NCI-H2081 treated with DMSO at 0.1 percent for 48 hours (cell line): Measurements from ENCODE around the gene CEMP1.

ENCODE experiments used
- DNase-seq: peaks from one replicate; lab custom pipeline; 2025; lab: John Stamatoyannopoulos, UW

The CEMP1 gene

DNA sequence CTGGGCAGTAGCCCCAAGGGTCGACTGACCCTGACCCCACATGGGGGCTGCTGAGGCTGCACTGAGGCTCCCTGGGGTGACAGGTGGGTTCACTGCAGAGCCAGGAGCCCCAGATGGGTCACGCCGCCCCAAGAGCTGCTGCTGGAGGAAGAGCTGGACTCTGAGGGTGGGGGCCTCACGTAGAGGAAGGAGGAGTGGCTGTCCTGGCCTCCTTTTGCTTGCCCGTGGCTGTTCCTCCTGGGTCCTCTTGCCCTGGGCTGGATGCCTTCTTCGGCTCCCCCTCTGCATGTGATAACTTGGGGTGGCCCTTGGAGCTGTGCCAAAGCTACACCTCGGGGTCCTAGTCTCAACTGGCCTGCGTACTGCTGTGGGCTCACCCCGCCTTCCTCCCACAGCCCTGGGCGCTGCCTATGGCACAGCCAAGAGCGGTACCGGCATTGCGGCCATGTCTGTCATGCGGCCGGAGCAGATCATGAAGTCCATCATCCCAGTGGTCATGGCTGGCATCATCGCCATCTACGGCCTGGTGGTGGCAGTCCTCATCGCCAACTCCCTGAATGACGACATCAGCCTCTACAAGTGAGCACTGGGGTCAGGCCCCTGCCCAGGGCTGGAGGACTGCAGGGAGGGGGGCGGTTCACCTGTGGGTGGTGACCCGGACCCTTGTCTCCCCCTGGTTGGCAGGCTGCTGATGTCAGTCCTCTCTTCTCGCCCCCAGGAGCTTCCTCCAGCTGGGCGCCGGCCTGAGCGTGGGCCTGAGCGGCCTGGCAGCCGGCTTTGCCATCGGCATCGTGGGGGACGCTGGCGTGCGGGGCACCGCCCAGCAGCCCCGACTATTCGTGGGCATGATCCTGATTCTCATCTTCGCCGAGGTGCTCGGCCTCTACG is 12.1 kb downstream of the CEMP1 start:
- DNase-seq: no peak

DNA sequence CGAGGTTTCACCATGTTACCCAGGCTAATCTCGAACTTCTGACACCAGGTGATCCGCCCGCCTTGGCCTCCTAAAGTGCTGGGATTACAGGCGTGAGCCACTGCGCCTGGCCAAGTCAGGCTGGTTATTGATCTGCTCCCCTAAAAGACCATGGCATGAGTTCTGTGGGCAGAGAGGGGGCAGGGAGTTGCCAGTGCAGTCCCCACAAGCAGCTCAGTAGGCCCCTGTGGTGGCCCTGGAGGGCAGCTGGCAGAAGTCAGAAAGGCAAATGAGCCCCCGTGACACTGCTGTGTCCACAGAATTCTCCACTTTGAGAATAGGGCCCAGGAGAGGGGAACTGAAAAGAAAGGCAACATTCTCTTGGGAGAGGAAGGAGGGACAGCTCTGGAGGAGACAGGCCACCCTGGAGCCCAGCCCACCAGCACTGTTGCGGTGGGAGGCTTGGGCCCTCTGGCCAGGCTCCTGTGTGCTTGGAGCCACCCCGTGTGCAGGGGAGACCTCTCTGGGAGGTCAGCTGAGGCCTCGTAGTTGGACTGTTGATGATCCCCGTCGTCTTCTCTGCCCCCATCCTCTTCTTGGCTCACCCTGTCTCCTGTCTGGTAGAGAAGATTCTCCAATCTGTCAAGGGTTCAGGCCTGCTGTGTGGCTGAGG is 13.1 kb downstream of the CEMP1 start:
- DNase-seq: no peak

DNA sequence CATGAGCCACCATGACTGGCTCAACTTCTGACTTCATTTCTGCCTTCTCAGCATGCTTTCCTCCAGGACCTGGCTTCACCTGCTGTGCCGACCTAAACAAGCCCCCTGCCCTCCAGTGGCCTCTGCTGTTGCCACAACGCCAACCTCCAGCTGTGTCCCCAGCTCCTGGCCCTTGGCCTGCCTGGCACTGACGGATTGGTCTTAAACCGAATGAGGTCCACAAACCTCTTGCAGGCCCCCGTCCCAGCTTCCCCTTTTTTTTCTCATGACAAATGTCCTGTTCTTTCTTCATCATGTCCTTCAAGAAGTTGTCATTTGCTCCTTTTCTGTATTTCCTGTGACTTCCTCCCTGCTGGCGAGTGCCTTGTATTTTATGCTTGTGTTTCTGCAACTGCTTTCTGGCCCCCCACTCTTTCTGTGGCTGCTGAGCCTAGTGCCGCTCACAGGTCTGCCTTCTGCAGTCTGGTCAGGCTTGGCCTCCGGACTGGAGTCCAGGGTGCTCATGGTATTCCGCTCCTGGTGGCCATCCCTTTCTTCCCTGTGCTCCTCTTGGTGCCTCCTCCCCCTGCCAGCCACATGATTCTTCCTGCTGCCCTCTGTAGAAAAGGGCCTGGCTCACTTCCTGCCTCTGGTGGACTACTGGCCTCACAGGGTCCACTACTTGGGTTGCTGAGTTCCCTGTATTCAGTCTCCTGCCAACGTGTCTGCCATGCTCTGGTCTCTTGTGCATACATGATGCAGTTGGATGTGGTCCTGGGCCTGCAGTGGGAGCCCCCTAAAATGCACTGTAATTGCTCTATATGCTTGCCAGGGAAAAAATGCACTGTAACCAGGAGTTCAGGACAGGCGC is 14.6 kb downstream of the CEMP1 start:
- DNase-seq: no peak

DNA sequence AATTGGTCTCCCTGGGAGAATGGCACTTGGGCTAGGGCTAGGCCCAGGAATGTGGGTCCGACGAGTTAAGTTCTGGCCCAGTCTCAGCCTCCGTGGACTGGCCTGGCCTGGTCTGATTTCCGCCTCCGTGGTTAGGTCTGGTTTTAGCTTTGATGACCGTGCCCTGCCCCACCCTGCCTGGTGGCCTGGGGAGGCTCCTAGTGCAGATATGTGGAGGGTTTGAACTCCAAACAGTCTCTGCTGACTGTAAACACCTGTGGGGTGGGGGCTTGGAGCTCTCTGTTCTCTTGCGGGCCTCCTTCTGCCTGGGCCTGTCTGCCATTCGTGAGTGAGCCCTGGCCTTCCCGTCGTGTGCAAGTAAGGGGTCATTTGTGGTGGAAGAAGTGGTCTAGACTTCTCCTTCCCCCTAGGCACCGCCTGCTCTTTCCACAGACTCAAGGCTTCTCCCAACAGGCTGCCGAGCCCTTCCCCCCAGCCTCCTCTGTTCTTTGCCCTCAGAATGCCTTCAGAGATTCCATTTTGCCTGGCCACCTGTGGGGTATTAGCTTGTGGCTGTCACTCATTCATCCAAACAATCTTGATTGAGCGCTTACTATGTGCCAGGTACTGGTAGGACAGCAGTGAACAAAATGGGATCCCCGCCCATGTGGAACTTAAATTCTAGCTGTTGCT is 15.9 kb downstream of the CEMP1 start:
- no peak for DNase-seq

- DNase-seq: no peak
Observed at GRCh38 chr16:2514333-2515179, 16.7 kb downstream of the CEMP1 start.

DNA sequence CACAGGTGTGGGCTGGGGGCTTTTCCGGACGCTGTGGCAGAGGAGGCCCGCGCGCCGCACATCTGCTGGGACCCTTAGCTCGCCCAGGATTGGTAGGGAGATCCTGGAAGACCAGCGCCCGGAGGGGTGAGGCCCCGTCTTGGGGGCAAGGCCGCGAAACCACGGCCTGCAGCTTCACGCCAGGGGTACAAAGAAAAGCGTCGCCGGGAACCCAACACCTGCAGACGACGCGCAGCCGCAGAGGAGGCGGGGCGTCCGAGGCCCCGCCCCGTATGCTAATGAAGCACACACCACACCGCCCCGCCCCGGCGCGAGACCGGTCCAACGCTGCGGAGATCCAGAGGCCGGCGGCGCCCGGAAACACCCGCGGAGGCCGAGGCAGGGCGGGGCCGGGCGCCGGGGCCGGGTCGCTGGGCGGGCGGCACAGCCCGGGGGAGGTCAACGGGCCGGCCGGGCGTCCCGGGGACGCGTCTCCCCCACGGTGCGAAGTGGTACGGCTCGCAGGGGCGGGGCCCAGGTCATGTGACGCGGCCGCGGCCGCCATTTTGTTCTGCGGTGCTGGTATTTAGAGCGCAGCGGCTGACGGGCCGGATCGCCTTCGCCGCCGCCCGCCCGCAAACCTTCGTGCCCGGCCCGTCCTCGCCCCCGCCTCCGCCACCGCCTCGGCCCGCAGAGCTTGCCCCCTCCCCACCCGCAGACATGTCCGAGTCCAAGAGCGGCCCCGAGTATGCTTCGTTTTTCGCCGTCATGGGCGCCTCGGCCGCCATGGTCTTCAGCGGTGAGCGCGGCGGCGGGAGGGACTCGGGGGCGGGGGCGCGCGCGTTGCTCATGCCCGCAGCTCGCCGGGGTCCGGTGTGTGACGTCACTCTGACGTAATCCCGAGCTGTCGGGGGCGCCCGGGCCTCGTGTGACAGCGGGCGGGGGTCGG is 17.5 kb downstream of the CEMP1 start, which contains the start of gene ATP6V0C:
ATP6V0C (plus strand) TSS at position 548 of the 928 bp plus-strand sequence; CDS start at position 700, 152 bp downstream.
- DNase-seq: peak; percentile 77

- DNase-seq: no peak
Observed at GRCh38 chr16:2512735-2513404, 18.3 kb downstream of the CEMP1 start.

- no peak for DNase-seq
Observed at GRCh38 chr16:2511996-2512734, 19.0 kb downstream of the CEMP1 start.

DNA sequence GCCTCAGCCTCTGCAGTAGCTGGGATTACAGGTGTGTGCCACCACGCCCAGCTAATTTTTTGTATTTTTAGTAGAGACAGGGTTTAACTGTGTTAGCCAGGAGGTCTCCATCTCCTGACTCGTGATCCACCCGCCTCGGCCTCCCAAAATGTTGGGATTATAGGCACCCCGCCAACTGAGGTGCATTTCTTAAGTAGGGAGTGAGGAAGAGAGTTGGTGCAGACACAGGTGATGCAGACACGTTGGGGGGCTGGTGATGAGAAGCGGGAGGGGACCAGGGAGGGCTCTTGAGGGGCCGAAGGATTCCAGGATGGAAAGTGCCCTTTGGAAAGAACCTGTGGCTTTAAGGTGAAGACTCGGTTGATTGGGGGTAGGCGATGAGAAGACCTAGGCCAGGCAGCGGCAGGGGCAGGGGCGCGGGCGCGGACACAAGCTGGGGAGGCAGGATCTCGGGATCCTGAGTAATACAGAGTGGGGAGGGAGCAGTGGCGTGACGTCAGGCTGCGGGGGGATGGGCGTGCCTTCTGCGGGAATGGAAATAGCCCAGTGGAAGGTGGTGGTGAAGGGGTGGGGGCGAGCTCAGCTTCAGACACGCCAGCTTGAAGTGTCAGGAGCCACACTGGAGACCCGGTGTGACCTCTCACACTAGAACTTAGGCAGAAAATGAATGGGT is 19.9 kb downstream of the CEMP1 start:
- DNase-seq: no peak

DNA sequence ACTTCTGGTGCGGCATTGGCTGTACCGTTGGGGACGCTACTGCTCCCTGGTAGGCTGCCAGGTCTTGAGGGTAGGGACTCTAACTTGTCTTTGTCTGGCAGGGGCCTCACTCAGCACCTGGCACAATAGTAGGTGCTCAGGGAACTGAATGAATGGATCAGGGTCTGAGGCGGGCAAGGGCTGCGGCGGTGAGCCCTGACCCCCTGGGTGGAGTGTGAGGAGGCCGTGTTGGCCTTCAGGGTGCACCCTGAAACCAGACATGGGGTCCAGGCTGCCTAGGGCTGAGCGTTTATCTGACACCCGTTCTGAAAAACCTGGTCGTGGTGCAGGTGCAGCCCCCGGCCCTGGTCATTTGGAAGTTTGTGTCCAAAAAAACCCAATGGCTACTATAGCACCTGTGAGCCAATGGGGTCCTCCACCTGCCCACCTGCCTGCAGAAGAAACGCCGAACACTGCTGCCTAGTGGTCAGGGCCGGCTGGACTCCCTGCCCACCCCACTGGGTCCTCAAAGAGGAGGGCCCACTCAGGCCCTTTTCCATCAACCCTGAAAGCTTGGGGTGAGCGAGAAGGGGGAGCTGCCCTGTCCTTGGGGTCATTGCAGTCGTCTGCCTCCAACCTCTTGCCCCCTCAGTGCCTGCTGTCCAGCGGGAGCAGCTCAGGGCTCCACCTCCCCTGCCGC is 22.3 kb downstream of the CEMP1 start:
- no peak for DNase-seq

GRCh38 chr16:2507665-2508064 is 23.5 kb downstream of the CEMP1 start:
- no peak for DNase-seq

DNA sequence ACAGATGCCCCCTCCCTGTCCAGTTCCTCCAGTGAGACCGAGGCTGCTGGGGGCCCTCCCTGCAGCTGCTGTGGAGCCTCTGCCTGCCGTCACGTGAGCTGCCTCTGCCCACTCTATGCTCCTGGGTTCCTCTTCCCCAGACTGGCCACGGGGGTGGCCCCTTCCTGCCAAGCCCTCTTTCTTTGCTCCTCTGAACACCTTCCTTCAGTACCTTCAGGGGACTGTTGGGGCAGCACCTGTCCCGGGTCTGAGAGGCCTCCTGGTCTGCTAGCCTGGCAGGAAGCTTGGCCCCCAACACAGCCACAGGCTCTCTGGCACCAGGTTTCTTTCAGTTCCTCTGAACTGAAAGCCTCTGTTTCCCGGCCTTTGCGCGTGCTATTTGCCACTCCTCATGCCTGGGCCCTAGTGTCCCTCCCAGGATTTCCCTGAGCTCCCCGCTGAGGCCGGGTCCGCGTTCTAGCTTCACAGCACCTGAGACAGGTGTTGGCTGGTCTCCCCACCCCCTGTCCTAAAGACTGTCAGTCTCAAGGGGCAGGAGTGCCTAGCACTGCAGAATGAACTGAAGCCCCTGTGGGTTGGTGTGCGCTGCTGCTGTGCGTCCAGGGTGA is 24.1 kb downstream of the CEMP1 start:
- DNase-seq: no peak

GRCh38 chr16:2505695-2506094 is 25.5 kb downstream of the CEMP1 start:
- no peak for DNase-seq

DNA sequence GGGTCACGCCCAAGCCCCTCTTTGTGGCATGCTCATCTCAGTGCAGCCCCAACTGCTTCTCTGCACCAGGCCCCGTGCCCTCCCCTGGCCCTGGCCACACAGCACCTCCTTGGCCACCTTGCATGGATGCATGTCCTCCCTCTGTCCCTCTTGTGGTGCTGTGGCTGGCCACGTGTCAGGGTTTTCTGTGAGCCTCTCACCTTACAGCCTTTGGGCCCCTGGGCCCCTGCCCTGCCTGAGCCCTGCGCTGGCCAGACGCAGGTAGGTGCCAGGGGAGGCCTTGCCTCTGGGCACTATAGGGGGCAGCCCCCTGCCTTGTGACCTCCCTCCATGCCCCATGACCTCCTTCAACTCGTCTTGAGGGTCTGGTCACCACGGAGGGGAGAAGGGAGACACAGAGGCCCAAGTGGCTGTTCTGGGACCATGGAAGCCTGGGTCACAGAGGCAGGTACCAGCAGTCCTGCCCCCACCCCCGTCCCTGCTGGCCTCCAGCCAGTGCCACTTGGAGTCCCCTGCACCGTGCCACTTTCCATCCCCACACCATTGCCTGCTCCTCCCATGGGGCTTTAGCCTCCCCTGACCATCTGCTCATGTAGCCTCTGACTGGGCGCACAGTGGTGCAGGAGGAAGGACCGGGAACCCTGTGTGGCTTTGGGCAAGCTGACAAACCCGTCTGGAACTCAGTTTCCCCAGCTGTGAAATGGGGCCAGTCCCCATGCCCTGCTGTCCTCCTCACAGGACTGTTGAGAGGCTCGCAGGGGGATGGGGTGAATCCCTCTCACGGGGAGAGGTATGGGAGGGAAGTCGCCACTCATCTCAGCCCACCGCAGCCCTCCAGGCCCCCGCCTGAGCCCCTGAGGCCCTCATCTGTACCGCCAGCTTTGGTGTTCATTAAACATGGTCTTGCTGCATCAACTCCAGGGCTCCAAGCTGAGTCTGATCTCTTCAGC is 29.0 kb downstream of the CEMP1 start:
- DNase-seq: no peak

DNA sequence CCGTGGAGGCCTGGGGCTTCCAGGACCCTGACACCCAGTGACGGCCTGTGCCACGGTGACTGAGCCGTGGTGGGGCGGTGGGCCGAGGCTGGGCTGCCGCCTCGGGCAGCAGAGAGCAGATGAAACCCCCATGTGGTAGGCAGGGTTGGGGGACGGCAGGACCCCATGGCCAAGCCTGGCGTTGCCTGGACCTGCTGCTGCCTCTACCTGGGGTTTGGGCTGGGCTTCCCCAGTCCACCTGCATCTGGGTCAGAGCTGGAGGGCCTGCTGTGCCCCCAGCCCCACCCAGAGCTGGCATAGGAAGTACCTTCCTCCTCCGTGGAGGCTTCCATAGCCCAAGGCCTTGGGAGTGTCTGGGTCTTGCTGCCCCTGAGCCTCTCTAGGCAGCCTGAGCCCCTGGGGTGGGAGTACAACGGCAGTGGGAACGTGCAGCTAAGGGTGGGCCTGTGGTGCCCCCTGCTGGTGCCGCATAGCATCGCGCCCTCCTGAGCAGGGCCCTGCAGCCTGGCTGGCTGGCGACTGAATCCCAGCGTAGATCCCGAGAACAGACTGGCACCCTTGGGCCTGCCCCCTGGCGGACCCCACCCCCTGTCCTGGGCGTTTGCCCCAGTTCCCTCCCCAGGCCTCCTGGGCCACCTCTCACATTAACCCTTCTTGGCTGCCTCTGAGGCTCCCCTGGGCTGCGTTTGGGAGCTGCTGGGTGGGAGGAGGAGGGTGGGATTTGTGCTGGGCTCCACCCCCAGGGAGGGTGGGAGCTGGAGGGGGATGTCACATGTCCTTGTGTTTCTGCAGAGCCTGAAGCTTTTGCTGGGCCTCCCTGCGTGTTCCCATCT is 30.1 kb downstream of the CEMP1 start:
- no peak for DNase-seq
